Upper lobe of right lung (tissue), 1 donor: Measurements from ENCODE around the gene BRD3OS. TPM values are rescaled to one million over a fixed set of nuclear protein-coding genes. Genes with fewer than 3 reads are reported as not detected.

Experiments
- ATAC-seq: fragments of 200-7000 bp; cut with Tn5 transposase; one replicate; pipeline ENCODE4 v1.9.1; 2020; ENCODE audit warnings: mild to moderate bottlenecking, moderate library complexity
- DNase-seq: peaks from one replicate; pipeline ENCODE4 v3.0.0-alpha.2; 2020
- H3K27ac ChIP-seq: fragments of 200-600 bp; one replicate; pipeline ENCODE4 v1.8.0; 2022
- H3K27me3 ChIP-seq: fragments of 200-600 bp; one replicate; pipeline ENCODE4 v1.8.0; 2022; ENCODE audit warnings: mild to moderate bottlenecking
- H3K36me3 ChIP-seq: fragments of 200-600 bp; one replicate; pipeline ENCODE4 v1.8.0; 2022
- H3K4me1 ChIP-seq: fragments of 200-600 bp; one replicate; pipeline ENCODE4 v1.8.0; 2022
- H3K4me3 ChIP-seq: fragments of 200-600 bp; one replicate; pipeline ENCODE4 v1.8.0; 2022; ENCODE audit warnings: mild to moderate bottlenecking
- H3K9me3 ChIP-seq: fragments of 200-600 bp; one replicate; pipeline ENCODE4 v1.8.0; 2022
- intact Hi-C: fragments of 100-400 bp; cut with DNase I; formaldehyde crosslinking; loops from one replicate; pipeline ENCODE4 v1.11.0; 2022
- total RNA-seq: library from RNA; stranded (reverse); fragmentation: NEBNext Ultra II Directional; extraction: Animal tissue kit (Norgen Biotek cat#: 25700); gene quantifications from one replicate; pipeline ENCODE4 v1.2.1, GENCODE V29; 2021
- TF ChIP-seq, protein P1 (sequence below): fragments of 200-600 bp; IDR thresholded peaks from one replicate; pipeline ENCODE4 v1.8.0; 2022; ENCODE audit warnings: antibody characterized with exemption
- donor health status: DM: no; HTN: yes; CAD: no; lungs with severe emphysema.

The BRD3OS gene
- total RNA-seq, 1 donor from 2014 or later, result 10.7 TPM

DNA sequence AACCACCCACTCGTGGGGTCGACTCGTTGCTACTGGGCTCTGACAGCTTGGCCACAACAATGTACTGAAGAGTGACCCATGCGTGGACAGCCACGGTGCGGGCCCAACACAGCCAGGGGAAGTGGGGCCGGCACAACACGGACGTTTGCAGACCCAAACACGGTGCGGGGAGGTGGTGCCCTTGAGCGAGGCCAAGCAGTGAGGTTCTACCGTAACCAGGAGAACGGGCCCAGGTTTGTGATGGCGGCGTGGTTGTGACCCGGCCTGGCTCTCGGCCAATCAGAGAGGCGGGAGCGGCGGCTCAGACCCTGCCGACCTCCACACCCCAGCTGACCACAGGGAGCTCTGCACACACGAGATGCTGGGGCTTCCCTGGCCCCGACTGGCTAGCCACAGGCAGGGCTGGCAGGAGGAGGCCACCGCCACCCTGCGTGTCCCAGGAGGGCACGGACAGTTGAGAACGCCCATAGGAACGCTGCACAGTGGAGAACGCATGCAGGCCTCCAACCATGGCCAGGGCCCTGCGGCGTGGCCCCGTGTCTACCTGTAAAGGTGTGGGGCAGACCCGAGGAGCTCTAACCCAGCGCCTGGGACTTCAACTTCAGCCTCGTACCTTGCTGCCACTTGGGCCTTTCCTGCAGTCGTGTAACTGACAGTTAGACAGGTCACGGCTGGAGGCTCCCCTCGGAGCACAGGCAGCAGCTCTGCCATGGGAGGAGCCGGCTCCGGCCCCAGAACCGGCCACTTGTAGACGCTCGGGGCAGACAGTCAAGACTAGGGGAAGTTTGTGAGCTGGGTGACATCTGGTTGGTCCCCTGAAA lies 28.9 kb downstream of the BRD3OS start:
- no peaks in the 10 kb centered on the region for H3K27me3 ChIP-seq
- intact Hi-C loops, result no loop called here
- H3K9me3 ChIP-seq, result no peaks in the 10 kb centered on the region
- DNase-seq, result no peak
- no peak for ATAC-seq
- TF ChIP-seq, protein P1, sequence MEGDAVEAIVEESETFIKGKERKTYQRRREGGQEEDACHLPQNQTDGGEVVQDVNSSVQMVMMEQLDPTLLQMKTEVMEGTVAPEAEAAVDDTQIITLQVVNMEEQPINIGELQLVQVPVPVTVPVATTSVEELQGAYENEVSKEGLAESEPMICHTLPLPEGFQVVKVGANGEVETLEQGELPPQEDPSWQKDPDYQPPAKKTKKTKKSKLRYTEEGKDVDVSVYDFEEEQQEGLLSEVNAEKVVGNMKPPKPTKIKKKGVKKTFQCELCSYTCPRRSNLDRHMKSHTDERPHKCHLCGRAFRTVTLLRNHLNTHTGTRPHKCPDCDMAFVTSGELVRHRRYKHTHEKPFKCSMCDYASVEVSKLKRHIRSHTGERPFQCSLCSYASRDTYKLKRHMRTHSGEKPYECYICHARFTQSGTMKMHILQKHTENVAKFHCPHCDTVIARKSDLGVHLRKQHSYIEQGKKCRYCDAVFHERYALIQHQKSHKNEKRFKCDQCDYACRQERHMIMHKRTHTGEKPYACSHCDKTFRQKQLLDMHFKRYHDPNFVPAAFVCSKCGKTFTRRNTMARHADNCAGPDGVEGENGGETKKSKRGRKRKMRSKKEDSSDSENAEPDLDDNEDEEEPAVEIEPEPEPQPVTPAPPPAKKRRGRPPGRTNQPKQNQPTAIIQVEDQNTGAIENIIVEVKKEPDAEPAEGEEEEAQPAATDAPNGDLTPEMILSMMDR, result no peak
- H3K27ac ChIP-seq, result no peak overlapping the region
- H3K36me3 ChIP-seq, result peaks cover 42% of the 10 kb centered on the region
- H3K4me1 ChIP-seq, result peaks cover 37% of the 10 kb centered on the region
- H3K4me3 ChIP-seq, result no peak overlapping the region

DNA sequence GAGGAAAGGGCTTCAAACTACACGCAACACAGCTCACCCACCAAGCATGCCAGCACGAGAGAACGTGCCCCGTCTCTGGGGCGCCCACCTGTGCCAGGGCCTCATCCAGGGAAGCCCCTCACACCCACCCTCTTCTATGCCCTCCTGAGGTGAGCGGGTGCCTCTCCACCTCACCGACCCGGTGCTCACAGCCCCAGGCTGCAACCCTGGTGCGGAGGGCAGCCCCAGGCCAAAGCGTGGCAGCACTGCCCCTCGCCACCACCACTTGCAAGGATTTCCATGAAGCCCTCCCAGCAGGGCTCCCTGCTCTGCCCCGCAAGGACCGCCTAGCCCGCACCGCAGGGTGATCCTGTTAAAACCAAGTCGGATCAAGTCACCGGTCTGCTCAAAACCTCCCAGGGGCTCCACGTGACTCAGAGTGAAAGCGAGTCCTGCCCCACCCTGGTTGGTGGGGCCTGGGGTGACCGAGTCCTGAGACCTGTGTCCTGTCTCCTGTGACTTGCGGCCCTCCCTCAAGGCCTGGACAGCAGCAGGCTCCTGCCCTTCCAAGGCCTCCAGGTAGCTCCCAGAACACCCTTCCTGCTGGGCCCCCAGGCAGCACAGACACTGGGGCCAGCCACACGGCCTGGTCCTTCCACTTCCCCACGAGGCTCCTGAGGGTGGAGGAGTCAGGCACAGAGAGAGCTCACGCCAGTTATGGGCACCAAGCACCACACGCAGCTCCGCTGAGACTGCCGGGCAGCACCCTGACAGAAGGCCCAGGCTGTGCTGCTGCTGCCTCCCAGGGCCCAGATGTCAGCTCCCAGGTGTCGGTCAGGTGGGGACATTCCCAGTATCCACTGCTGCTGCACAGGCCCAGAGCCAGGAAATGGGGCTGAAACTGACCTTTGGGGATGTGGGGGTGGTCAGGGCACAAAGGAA lies 29.9 kb downstream of the BRD3OS start:
- intact Hi-C loops, result no loop called here
- Histone ChIP-seq H3K27ac (peak overlapping the region; percentile 61), H3K36me3 (peaks cover 32% of the 10 kb centered on the region), H3K4me1 (peaks cover 46% of the 10 kb centered on the region), H3K27me3 (no peaks in the 10 kb centered on the region), H3K4me3 (no peak overlapping the region), H3K9me3 (no peaks in the 10 kb centered on the region)
- ATAC-seq, result no peak
- TF ChIP-seq, protein P1, result no peak
- peak; percentile 63 for DNase-seq

DNA sequence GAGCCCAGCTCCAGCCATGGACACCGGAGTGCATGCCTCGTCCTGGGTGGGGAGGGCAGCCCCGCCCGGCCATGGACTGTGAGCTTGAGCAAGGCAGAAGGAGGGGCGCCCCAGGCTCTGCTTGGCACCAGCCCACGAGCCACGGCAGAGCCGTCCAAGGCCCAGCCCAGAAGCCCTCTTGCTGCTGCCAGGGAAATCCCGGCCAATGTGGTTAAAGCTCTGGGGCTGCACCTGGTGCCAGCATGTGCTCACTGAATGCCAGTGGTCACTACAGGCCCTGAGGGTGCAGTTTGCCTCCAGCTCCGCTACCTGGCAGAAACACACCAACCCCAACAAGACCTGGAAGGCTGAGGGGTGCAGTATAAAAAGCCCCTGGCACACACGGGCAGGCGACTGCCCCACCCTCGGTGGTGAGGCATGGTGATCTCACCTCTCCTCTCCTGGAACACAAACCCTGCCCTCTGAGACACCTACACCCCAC lies 30.7 kb downstream of the BRD3OS start:
- H3K9me3 ChIP-seq, result no peaks in the 10 kb centered on the region
- H3K4me1 ChIP-seq, result peaks cover 51% of the 10 kb centered on the region
- H3K27me3 ChIP-seq, result no peaks in the 10 kb centered on the region
- H3K27ac ChIP-seq, result peak overlapping the region; percentile 61
- H3K36me3 ChIP-seq, result peaks cover 23% of the 10 kb centered on the region
- no peak overlapping the region for H3K4me3 ChIP-seq
- ATAC-seq (peak; percentile 89), DNase-seq (peak; percentile 92)
- TF ChIP-seq, protein P1, result no peak
- intact Hi-C loops, result no loop called here

DNA sequence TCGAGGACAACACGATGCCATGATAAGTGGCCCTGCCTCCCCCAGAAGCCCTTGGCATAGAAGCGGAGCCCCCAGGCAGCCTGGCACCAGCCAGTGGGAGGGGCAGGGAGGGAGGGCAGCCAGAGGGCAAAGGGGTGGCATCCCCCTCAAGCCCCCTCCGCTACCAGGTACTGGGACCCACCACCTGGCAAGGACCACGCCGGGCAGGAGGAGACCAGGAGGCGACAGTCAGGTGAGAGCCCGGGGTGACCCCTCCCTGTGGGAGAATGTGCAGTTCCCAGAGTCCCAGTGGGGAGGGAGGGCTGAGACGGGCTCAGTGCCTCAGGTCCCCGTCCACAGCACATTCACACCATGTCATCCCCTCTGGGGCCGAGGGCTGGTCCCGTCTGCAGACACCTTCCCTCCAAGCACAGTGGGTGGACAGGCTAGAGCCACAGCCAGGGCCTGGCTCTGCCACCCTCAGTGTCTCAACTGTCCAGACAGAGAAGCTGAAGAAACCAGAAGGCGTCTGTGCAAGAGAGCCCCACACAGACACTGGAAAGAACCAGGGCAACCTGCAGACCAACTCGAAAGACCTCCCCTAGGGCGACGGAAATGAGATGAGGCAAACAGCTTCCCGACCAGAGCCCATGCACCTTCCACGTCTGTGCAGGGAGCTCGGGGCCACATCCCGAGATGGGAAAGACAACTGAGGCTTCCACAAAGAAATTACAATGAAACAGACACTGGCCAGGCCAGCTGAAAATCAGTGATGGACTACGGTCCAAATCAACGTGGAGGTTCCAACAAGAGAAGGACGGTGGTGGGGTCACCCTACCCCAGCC lies 31.4 kb downstream of the BRD3OS start:
- Histone ChIP-seq H3K27ac (peak overlapping the region; percentile 61), H3K4me1 (peaks cover 58% of the 10 kb centered on the region), H3K4me3 (no peak overlapping the region), H3K27me3 (no peaks in the 10 kb centered on the region), H3K9me3 (no peaks in the 10 kb centered on the region), H3K36me3 (peaks cover 16% of the 10 kb centered on the region)
- intact Hi-C loops, result no loop called here
- TF ChIP-seq, protein P1, result no peak
- peak; percentile 66 for DNase-seq
- peak; percentile 5 for ATAC-seq

DNA sequence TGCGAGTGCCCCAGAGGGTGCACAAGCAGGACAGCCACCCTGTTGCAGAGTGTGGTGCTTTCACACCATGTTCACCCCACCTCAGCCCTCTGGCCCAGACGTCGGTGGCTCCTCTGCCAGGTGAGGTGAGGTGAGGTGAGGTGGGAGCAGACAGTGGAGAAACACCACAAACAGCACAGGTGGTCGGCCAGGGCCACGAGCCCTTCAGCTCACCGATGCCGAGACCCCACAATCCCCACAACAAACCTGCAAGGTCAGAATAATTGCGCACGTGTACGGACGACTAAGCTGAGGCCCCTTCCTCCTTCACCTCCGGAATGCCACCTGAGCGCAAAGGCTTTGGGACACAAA lies 32.0 kb downstream of the BRD3OS start:
- no peaks in the 10 kb centered on the region for H3K9me3 ChIP-seq
- TF ChIP-seq, protein P1, result no peak
- peaks cover 64% of the 10 kb centered on the region for H3K4me1 ChIP-seq
- no peak overlapping the region for H3K4me3 ChIP-seq
- ATAC-seq (no peak), DNase-seq (peak; percentile 63)
- intact Hi-C loops, result no loop called here
- H3K36me3 ChIP-seq, result peaks cover 10% of the 10 kb centered on the region
- H3K27ac ChIP-seq, result no peak overlapping the region
- H3K27me3 ChIP-seq, result no peaks in the 10 kb centered on the region
